HG02884 (cell line): ENCODE results near the gene PHOSPHO1.
"Not testable (repeated sequence)": the region's sequence is repeated elsewhere in the genome, so short reads cannot be mapped to it uniquely, and the experiment has no call there.

Source experiments
- ATAC-seq: cut with Tn5 transposase; IDR thresholded peaks from one replicate; pipeline ENCODE4 v1.9.1; 2021; ENCODE audit warnings: mild to moderate bottlenecking, moderate library complexity; ENCODE audit not compliant: unreplicated experiment

PHOSPHO1 gene

GRCh38 chr17:49193513-49194296 lies 36.9 kb downstream of the PHOSPHO1 start:
- no peak for ATAC-seq

GRCh38 chr17:49191917-49192741 lies 38.5 kb downstream of the PHOSPHO1 start:
- peak; percentile 52 for ATAC-seq

- no peak for ATAC-seq
These were observed 39.1 kb downstream of the PHOSPHO1 start for GRCh38 chr17:49191409-49191916.

- no peak for ATAC-seq
These were observed 39.7 kb downstream of the PHOSPHO1 start for GRCh38 chr17:49190932-49191331.

GRCh38 chr17:49187301-49187700 lies 43.3 kb downstream of the PHOSPHO1 start:
- ATAC-seq = no peak

GRCh38 chr17:49185381-49185780 lies 45.2 kb downstream of the PHOSPHO1 start:
- not testable (repeated sequence) for ATAC-seq

- not testable (repeated sequence) for ATAC-seq
These were observed 46.1 kb downstream of the PHOSPHO1 start for GRCh38 chr17:49184522-49184921.

- ATAC-seq = no peak
These were observed 46.8 kb downstream of the PHOSPHO1 start for GRCh38 chr17:49183801-49184200.

GRCh38 chr17:49183341-49183740 lies 47.2 kb downstream of the PHOSPHO1 start:
- no peak for ATAC-seq

- ATAC-seq = no peak
These were observed 49.5 kb downstream of the PHOSPHO1 start for GRCh38 chr17:49180998-49181635.

GRCh38 chr17:49180303-49180702 lies 50.3 kb downstream of the PHOSPHO1 start:
- no peak for ATAC-seq

- ATAC-seq = not testable (repeated sequence)
These were observed 54.6 kb downstream of the PHOSPHO1 start for GRCh38 chr17:49175978-49176377.
